GM19397 (cell line): ENCODE data around the gene RPS6KB1.
A peak's percentile ranks its signal among the peaks of the same experiment; 100 is the strongest.
"Not testable (repeated sequence)": the region's sequence is repeated elsewhere in the genome, so short reads cannot be mapped to it uniquely, and the experiment has no call there.

Experiments used
- ATAC-seq: cut with Tn5 transposase; IDR thresholded peaks from one replicate; pipeline ENCODE4 v1.9.1; 2021; ENCODE audit warnings: mild to moderate bottlenecking, moderate library complexity; ENCODE audit not compliant: unreplicated experiment

Gene RPS6KB1

GRCh38 chr17:59933317-59933716, 40.4 kb downstream of the RPS6KB1 start:
- ATAC-seq = not testable (repeated sequence)

GRCh38 chr17:59940697-59941096, 47.8 kb downstream of the RPS6KB1 start:
- not testable (repeated sequence) for ATAC-seq

GRCh38 chr17:59941131-59941530, 48.2 kb downstream of the RPS6KB1 start:
- no peak for ATAC-seq

DNA sequence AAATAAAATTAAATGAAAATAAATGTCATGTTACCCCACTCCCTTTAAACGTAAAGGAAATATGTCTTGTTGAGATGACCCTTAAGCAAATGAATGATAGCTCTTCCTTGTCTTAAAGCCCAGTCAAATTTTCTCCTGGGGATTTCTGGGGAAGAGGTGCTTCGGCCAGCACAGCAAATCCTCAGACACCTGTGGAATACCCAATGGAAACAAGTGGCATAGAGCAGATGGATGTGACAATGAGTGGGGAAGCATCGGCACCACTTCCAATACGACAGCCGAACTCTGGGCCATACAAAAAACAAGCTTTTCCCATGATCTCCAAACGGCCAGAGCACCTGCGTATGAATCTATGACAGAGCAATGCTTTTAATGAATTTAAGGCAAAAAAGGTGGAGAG, 53.5 kb downstream of the RPS6KB1 start:
- ATAC-seq = not testable (repeated sequence)

- not testable (repeated sequence) for ATAC-seq
These were observed 54.4 kb downstream of the RPS6KB1 start for GRCh38 chr17:59947310-59947709.

- ATAC-seq = no peak
These were observed 57.1 kb downstream of the RPS6KB1 start for GRCh38 chr17:59950049-59950448.

GRCh38 chr17:59954856-59955255, 61.9 kb downstream of the RPS6KB1 start:
- ATAC-seq = no peak

DNA sequence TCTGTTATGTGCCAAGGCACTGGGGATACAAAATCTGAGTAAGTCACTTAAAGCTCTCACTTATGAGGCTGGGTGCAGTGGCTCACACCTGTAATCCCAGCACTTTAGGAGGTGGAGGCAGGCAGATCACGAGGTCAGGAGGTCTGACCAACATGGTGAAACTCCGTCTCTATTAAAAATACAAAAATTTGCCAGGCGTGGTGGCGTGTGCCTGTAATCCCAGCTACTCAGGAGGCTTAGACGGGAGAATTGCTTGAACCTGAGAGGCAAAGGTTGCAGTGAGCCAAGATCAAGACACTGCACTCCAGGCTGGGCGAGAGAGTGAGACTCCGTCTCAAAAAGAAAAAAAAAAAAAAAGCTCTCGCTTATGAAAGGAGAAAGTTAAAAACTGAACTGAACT, 66.7 kb downstream of the RPS6KB1 start:
- not testable (repeated sequence) for ATAC-seq

DNA sequence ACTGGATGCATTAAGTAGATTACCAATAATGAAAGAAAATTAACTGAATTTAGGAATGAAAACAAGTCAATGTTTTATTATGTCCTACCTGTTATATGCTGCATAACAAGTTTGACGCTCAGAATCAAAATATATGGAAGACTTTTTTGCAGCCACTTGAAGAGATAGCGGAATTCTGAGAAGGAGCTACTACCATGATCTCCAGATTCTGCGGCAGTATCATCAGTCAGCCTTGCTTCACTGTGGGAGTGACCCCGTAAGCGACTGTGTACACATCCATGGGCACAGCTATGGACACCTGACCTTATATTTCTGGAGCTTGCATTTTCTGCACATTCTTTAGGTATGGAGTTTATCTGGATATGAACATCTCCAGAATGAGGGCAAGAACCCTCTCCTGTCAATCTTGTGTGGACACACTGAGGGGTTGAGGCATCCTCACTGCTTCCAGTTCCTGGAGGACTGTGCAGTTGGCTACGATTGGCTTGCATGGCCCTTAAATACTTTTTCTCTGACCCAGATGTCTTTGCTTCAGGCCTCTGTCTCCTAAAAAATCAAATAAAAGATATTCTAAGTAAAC, 69.9 kb downstream of the RPS6KB1 start:
- no peak for ATAC-seq

GRCh38 chr17:59963738-59964481, 71.0 kb downstream of the RPS6KB1 start:
- ATAC-seq = peak; percentile 27

GRCh38 chr17:59964482-59965328, 71.8 kb downstream of the RPS6KB1 start, which contains the start of gene RNFT1:
RNFT1 (minus strand) TSS chr17:59964740; CDS start chr17:59964663, 77 bp downstream.
- ATAC-seq = peak; percentile 86

DNA sequence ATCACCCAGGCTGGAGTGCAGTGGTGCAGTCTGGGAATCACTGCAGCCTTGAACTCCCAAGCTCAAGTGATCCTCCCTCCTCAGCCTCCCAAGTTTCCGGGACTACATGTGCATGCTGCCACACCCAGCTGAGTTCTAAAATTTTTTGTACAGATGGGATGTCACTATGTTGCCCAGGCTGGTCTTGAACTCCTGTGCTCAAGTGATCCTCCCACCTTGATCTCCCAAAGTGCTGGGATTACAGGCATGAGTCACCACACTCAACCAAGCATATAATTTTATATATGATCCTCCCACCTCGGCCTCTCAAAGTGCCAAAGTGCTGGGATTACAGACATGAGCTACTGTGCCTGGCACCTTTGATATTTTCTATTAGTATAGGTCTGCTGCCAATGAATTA, 78.8 kb downstream of the RPS6KB1 start:
- not testable (repeated sequence) for ATAC-seq

DNA sequence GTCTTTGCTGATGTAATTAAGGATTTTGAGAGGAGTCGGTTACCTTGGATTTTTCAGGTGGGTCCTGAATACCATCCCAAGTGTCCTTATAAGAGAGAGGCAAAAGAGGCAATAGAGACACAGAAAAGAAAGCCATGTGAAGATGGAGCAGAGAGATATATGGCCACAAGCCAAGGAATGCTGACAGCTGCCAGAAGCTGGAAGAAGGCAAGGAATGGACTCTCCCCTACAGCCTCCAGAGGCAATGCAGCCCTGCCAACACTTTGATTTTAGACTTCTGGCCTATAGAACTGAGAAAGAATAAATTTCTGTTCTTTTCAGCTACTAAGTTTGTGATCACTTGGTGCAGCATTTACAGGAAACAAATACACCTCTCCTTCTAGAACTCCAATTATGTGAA, 79.9 kb downstream of the RPS6KB1 start:
- ATAC-seq = no peak

DNA sequence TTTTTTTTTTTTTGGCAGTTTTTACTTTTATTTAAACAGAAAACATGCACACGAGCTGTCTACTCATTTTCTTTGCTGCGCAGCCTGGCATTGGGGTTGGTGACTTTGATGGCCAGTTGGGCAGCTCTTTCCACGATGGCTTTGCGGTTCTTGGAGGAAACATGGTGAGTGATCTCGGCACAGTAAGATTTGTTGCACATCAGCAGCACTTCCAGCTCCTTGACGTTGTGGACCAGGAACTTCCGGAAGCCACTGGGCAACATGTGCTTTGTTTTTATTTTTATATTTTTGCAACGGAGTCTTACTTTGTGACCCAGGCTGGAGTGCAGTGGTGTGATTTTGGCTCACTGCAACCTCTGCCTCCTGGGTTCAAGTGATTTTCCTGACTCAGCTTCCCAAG, 80.6 kb downstream of the RPS6KB1 start:
- ATAC-seq = not testable (repeated sequence)

- ATAC-seq = not testable (repeated sequence)
These were observed 82.2 kb downstream of the RPS6KB1 start for GRCh38 chr17:59975166-59975565.

GRCh38 chr17:59996608-59997007, 103.7 kb downstream of the RPS6KB1 start:
- ATAC-seq = not testable (repeated sequence)
